ENCODE results near the gene LINGO1. TPM values are rescaled to one million over a fixed set of nuclear protein-coding genes. Genes with fewer than 3 reads are reported as not detected.

LINGO1 gene
- total RNA-seq, 6 experiments from 2014 or later, result 0.31 to 1.2 (median 0.39) TPM

DNA sequence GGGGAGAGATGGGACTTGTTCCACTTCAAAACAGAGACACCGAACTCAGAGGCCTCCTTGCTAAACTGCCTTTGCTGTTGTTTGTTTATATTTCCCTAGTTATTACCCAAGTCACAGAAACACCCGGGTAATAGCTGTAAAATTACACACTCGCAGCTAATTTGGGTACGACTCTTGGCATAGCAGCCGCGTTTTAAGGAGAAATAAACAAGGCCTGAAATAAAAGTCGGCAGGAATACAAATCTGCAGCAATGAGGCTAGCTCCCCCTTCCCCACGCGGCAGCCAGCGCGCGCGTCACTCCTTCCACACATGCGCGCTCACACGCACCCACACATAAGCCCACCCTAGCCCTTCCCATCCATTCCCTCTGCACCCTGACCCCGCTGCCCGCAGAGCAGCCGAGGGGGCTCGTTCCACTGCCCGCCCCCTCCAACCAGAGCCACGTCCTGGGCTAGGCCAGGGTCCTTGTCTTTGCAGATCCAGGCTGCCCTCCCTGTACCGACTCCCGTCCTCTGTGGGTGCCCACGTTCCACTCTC, 67.3 kb downstream of the LINGO1 start:
- H3K27me3 ChIP-seq, result no peaks in the 10 kb centered on the region
- H3K9me3 ChIP-seq, result no peaks in the 10 kb centered on the region
- no peaks in the 10 kb centered on the region for H3K36me3 ChIP-seq
- H3K27ac ChIP-seq, result no peak overlapping the region
- WGBS (ENCODE audit: insufficient coverage, low coverage, low lambda C conversion rate, missing lambda C conversion rate), result 85% methylated on average over 25 of the region's 25 CpGs
- ATAC-seq, result no peak
- peaks cover 0 to 17% (median 0%) of the 10 kb centered on the region in 4 donors for H3K4me1 ChIP-seq
- TF ChIP-seq POLR2A (IDR thresholded peaks at IDR 0.05), result no peak
- TF ChIP-seq, protein P1, sequence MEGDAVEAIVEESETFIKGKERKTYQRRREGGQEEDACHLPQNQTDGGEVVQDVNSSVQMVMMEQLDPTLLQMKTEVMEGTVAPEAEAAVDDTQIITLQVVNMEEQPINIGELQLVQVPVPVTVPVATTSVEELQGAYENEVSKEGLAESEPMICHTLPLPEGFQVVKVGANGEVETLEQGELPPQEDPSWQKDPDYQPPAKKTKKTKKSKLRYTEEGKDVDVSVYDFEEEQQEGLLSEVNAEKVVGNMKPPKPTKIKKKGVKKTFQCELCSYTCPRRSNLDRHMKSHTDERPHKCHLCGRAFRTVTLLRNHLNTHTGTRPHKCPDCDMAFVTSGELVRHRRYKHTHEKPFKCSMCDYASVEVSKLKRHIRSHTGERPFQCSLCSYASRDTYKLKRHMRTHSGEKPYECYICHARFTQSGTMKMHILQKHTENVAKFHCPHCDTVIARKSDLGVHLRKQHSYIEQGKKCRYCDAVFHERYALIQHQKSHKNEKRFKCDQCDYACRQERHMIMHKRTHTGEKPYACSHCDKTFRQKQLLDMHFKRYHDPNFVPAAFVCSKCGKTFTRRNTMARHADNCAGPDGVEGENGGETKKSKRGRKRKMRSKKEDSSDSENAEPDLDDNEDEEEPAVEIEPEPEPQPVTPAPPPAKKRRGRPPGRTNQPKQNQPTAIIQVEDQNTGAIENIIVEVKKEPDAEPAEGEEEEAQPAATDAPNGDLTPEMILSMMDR (IDR thresholded peaks at IDR 0.05), result no peak
- DNase-seq, result no peak
- intact Hi-C loops (cut with DNase I), result no loop called here
- H3K4me3 ChIP-seq, result no peak overlapping the region

DNA sequence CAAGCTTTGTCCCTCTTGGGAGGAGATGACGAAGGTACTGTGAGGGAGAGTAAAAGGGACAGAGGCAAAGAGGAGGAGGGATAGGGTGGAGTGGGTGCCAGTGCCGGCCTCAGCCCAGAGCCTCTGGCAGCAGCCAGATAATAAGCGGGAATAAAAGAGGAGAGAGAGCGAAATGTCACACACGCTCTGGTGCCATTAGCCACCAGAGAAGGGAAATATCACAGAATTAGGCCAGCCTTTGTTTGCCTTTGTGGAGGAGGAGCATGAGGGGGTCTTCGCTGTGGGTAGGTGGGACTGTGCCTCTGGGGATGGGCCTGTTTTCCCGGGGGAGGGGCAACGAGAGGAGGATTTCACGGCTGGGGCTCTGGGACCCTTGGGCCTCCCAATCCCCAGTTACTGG, 67.8 kb downstream of the LINGO1 start:
- Histone ChIP-seq H3K4me3 (no peak overlapping the region), H3K36me3 (no peaks in the 10 kb centered on the region), H3K9me3 (no peaks in the 10 kb centered on the region), H3K4me1 (peaks cover 0 to 16% (median 0%) of the 10 kb centered on the region in 4 donors), H3K27me3 (no peaks in the 10 kb centered on the region), H3K27ac (no peak overlapping the region)
- WGBS (ENCODE audit: insufficient coverage, low coverage, low lambda C conversion rate, missing lambda C conversion rate), result 79% methylated on average over 7 of the region's 9 CpGs
- TF ChIP-seq, protein P1 (IDR thresholded peaks at IDR 0.05), result no peak
- TF ChIP-seq POLR2A (IDR thresholded peaks at IDR 0.05), result no peak
- intact Hi-C loops (cut with DNase I), result no loop called here
- ATAC-seq, result no peak
- no peak for DNase-seq

DNA sequence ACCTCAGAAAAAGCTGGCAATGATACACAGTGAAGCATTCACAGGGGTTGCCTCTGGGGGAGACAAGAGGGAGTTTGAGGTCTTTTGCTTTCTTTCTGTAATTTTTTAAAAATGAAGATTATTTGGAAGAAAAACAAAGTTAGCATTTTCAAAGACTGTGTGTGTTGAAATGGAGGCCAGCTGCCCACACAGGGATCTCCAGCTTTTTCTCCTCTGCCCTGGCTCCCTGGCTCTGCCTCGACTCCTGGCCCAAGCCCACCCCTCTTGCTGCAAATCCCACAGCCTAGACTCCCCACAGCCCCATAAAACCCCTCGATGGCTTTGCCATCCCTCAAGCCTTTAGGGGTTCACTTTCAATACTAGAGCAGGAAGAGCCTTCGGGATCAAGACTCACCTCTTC, 68.4 kb downstream of the LINGO1 start:
- TF ChIP-seq POLR2A (IDR thresholded peaks at IDR 0.05), result no peak
- TF ChIP-seq, protein P1 (IDR thresholded peaks at IDR 0.05), result no peak
- Histone ChIP-seq H3K4me3 (no peak overlapping the region), H3K27me3 (no peaks in the 10 kb centered on the region), H3K27ac (no peak overlapping the region), H3K36me3 (no peaks in the 10 kb centered on the region), H3K4me1 (peaks cover 0 to 10% (median 0%) of the 10 kb centered on the region in 4 donors), H3K9me3 (no peaks in the 10 kb centered on the region)
- DNase-seq, result no peak
- ATAC-seq, result no peak
- intact Hi-C loops (cut with DNase I), result no loop called here
- WGBS (ENCODE audit: insufficient coverage, low coverage, low lambda C conversion rate, missing lambda C conversion rate), result 75% methylated on average over 3 of the region's 3 CpGs

DNA sequence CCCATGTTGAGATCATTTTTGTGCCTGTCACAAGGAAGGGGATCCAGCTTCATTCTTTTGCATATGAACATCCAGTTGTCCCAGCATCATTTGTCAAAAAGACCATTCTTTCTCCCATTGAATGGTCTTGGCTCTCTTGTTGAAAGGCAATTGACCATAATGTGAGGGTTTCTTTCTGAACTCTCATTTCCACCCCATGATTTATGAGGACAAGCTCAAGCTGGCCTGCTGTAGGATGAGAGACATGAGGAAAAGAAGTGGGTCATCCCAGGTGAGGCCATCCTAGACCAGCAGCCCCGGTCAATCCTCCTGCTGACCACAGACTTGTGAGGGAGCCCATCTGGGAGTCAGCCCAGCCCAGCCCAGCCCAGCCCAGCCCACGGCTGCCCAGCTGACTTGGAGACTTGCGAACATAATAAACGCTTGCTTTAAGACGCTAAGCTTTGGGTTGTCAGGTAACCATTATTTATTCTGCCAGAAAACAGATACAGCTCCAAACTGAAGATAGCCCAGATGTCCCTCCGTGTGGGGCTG, 69.0 kb downstream of the LINGO1 start:
- WGBS (ENCODE audit: insufficient coverage, low coverage, low lambda C conversion rate, missing lambda C conversion rate), result 70% methylated on average over 4 of the region's 6 CpGs
- no peaks in the 10 kb centered on the region for H3K36me3 ChIP-seq
- peaks cover 0 to 4% (median 0%) of the 10 kb centered on the region in 4 donors for H3K4me1 ChIP-seq
- no peaks in the 10 kb centered on the region for H3K27me3 ChIP-seq
- H3K9me3 ChIP-seq, result no peaks in the 10 kb centered on the region
- ATAC-seq (no peak), DNase-seq (no peak)
- H3K4me3 ChIP-seq, result no peak overlapping the region
- TF ChIP-seq, protein P1 (IDR thresholded peaks at IDR 0.05), result no peak
- no peak for TF ChIP-seq POLR2A (IDR thresholded peaks at IDR 0.05)
- intact Hi-C loops (cut with DNase I), result no loop called here
- no peak overlapping the region for H3K27ac ChIP-seq

Other genes with a start within 250 kb of the LINGO1 start
- gene PEAK1, start 212.8 kb downstream of the LINGO1 start, total RNA-seq, result 10 to 100 TPM in 3 of 6 experiments, 1 to 10 TPM in 3; 5.9 to 18.4 (median 10.1) TPM
- gene HMG20A, start 212.0 kb downstream of the LINGO1 start, total RNA-seq, result 10 to 100 TPM; 14.6 to 21.1 (median 19.5) TPM

All from right lobe of liver (tissue), 6 donors.